ENCODE data around the gene PTTG1IP.
A peak's percentile ranks its signal among the peaks of the same experiment; 100 is the strongest.

The PTTG1IP gene

GRCh38 chr21:44896561-44897286 lies 23.2 kb upstream of the PTTG1IP start:
- no peak for DNase-seq (ENCODE audit: low read depth, low spot score)

DNA sequence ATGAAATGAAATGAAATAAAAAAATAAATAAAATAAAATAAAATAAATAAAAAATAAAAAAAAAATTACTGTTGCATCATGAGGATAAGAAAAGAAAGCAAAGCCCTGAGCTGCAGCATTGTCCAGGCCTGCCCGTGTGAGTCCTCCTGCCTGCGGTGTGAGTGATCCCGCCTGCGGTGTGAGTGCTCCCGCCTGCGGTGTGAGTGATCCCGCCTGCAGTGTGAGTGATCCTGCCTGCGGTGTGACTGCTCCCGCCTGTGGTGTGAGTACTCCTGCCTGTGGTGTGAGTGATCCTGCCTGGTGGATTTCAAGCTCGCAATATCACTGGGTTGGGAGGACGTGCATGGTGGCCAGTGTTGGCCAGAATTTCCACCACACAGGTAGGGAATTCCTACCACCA lies 22.4 kb upstream of the PTTG1IP start:
- DNase-seq (ENCODE audit: low read depth, low spot score) = no peak

DNA sequence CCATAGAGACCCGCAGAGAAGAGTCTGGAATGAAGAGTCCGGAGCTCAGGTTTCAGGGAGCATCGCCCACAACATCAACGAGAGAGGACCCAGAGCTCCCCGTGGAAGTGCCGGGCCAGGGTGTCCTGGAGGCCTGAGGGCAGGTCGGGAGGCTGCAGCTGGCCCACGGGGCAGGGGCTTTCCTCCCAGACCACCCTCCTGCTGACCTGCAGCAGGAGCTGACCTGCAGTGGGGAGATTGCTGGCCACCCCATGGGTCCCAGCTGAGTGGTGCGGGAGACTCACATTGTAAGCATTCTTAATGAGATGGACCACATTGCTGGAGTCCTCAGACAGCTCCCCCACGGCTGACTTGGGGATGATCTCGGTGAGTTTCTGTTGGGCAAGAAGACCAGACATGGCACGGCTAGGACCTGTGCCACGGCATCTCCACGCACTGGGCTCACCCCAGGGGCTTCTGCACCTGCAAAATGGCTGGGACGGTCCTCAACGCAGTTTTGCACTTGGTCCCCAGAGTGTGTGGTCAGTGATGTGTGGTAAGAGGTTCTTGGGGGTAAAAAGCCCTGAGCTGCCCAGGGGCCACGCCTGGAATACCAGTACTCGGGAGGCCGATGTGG lies 21.3 kb upstream of the PTTG1IP start:
- DNase-seq (ENCODE audit: low read depth, low spot score) = no peak

DNA sequence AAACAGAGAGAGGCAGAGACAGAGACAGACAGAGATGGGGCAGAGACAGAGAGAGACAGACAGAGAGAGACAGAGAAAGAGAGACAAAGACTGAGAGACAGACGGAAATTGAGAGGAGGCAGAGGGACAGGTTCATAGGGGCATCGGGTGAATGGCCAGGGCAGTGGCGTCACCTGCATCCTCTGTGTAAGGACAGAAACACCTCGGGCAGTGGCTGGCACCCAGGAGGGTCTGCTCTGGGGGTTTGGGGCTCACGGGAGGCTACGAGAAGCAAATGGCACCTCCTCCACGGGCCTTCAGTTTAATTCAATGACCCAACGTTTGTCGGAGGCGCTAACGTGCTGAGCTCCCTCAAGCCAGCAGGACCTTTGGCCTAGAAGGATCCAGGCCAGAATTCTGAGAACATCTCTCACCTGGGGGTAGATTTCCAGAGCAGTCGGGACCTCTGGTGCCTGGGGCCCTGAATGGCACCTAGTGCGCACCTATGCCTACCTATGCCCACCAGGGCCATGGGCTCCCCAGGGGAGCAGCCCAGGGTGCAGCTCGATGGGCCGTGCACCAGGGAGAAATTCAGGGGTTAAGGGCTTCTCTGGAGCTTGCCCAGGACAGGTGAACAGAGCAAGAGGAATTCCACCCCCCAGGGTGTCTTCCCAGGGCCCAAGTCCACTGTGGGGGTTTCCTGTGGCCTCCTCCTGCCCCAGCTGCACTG lies 20.6 kb upstream of the PTTG1IP start:
- DNase-seq (ENCODE audit: low read depth, low spot score) = no peak

DNA sequence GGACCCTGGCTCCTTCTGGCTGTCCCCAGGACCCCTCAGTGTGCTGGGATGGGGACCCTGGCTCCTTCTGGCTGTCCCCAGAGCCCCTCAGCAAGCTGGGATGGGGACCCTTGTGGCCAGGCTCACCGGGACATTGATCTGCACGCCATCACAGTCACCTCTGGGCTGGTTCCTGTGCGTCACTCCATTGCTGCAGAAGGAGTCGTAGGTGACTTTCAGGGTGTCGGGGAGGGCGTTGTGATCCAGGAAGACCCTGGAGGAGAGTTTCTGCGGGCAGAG lies 19.7 kb upstream of the PTTG1IP start:
- DNase-seq (ENCODE audit: low read depth, low spot score) = no peak

DNA sequence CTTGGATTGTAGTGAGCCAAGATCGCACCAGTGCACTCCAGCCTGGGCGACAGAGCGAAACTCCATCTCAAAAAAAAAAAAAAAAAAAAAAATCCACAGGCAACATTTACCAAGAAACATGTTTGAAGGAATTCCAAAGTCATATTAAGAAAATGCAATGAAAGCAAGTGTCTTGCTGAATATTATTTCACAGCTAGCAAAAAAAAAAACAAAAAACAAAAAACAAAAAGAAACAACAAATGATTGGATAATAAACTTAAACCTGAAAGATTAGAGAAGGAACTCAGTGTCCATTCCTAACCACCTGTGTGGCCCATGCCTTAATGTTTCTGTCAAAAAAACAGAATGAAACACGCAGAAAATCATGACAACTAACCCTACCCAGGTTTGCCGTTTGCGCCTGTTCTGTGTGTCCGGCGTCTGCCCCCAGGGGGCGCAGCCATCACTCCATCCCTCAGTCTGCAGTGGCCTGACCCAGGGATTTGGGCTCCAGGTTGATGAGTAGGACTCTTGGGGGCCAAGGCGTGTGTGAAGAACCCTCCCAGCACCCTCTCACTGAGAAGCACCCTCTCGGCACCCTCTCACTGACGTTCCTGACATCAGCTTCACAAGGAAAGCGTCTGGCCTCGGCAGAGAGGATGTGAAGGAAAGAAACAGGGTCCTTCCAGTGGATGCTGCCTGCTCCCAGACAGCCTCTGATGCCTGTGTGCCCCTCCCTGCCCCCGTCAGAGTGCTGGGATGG lies 19.2 kb upstream of the PTTG1IP start:
- peak; percentile 71 for DNase-seq (ENCODE audit: low read depth, low spot score)

- DNase-seq (ENCODE audit: low read depth, low spot score) = no peak
Measured at GRCh38 chr21:44892095-44892494, 18.6 kb upstream of the PTTG1IP start.

- DNase-seq (ENCODE audit: low read depth, low spot score) = no peak
Measured at GRCh38 chr21:44891631-44892031, 18.1 kb upstream of the PTTG1IP start.

GRCh38 chr21:44890961-44891541 lies 17.6 kb upstream of the PTTG1IP start:
- no peak for DNase-seq (ENCODE audit: low read depth, low spot score)

DNA sequence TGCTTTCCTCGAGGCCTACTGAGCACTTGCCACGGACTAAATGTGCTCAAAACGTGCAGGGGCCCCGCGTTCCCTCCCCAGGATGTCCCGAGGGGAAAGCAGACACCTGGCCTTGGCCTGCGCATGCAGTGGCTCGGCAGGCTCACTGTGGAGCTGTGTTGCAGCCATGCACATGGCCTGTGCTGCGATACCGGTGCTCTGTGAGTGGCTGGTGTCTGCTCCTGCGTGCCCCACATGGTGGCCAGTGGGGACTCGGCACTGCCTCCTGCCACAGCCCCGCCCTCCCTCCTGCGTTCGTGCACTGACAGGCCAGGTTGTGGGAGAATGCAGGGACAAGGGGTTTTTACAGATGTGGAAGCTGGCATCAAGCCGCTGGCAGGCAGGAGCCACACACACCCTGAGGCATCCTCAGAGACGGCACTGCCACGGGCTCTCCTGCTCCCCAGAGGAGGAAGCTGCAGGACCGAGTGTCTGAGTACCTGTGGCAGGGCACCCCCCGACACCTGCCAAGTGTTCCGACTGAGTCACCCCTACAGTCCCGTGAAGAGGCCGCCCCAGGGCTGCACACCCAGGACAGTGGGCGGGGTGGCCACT lies 16.9 kb upstream of the PTTG1IP start:
- DNase-seq (ENCODE audit: low read depth, low spot score) = no peak

DNA sequence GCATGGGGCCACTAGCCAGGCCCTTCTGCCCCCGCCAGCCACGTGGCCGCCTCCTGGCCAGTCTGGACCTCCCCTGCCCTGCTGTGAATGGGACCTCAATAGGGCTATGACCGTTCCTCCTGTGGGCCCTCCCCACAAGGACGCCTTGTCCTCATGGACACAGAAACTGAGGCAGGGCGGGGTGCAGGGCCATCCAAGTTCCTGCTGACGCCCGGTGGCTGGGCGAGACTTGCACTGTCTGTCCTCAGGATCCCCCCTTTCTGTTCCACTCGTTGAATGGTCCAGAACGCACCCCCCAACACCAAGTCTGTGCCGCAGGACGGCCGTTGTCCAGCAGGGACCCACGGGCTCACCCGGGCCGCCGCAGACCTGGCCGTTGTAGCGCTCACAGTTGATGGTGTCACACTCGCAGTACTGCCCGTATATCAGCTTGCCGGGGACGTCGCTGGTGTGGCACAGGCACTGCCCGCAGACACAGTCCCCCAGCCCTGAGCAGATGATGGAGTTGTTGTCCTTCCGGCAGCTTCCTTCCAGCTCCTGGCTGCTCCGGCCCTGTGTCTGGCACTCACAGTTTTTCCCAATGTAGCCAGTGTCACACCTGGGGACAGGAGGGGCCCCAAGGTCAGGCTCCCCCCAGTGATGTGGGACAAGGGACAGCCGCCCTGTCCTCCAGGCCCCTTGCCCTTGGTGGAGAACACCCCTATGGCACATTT lies 16.3 kb upstream of the PTTG1IP start:
- DNase-seq (ENCODE audit: low read depth, low spot score) = no peak

DNA sequence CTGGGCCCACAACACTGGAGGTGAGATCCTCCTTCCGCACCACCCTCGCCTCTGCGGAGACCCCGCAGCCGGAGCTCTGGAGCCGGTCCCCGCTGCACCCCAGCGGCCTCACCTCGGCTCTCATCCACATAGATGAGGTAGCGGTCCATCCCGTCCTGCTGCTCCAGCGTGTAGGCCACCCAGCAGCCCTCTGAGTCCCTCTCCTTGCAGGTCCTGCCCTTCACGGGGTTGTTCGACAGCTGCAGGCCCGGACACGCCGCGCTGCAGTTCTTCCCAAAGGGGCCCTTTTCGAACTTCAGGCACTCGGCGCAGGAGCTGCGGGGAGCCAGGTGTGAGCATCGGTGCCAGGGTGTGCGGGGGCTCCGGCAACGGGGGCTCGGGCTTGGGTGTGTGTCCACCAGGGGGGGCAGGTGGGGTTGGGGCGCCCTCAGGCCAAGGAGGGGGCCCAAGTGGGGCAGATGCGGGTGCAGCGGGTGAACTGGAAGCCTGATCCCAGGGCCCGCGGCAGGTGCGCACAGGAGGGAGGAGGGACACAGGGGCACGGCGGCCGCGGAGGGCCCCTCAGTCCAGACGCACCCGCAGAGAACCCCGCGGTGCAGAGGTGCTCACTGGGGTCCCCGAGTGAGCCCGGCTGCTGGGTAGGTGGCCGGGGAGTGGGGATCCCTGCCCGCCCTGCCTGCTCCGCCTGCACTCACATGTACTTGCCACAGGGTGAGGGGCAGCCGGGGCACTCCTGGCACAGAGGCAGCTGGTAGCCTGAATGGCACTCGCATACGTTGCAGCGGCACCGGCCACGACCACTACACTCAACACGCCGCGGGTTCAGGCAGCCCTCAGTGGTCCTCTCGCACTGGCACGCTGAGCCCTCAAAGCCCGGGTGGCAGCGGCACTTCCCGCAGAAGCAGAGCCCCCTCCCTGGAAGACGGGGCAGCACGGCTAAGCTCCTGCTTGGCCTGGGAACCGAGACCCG lies 15.4 kb upstream of the PTTG1IP start:
- no peak for DNase-seq (ENCODE audit: low read depth, low spot score)

DNA sequence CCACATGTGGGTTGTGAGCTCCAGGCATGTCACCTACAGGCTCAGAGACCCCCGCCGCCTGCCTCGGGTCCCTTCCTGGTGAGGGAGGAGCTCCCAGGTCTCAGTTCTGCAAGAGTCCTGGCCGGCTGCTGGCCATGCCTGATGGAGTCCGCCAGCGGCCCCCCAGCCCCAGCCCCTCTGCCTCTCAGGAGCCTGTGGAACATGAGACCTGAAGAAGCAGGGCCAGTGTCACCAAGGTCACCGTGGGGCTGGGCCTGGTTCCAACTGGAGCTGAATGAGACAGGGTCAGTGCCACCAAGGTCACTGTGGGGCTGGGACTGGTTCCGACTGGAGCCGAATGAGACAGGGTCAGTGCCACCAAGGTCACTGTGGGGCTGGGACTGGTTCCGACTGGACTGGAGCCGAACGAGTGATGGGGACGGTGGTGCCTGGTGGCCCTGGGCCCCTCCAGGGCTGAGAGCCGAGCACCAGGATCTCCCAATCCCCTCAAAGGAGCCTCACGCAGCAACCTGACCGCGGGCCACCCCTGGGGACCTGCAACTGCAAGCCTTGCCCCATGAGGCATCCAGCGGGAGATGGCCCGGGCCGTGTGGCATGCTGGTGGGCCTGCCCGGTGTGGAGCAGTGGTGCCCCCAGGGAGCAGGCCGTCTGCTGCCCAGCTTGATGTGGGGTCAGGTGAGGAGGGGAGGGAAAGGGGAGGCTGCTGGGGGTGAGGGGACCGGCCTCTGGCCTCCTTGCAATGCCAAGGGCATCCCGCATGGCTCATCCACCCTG lies 14.5 kb upstream of the PTTG1IP start:
- no peak for DNase-seq (ENCODE audit: low read depth, low spot score)

- DNase-seq (ENCODE audit: low read depth, low spot score) = no peak
Measured at GRCh38 chr21:44887126-44887806, 13.8 kb upstream of the PTTG1IP start.

GRCh38 chr21:44886113-44887075 lies 12.9 kb upstream of the PTTG1IP start:
- DNase-seq (ENCODE audit: low read depth, low spot score) = no peak

- DNase-seq (ENCODE audit: low read depth, low spot score) = no peak
Measured at GRCh38 chr21:44885615-44886014, 12.1 kb upstream of the PTTG1IP start.

DNA sequence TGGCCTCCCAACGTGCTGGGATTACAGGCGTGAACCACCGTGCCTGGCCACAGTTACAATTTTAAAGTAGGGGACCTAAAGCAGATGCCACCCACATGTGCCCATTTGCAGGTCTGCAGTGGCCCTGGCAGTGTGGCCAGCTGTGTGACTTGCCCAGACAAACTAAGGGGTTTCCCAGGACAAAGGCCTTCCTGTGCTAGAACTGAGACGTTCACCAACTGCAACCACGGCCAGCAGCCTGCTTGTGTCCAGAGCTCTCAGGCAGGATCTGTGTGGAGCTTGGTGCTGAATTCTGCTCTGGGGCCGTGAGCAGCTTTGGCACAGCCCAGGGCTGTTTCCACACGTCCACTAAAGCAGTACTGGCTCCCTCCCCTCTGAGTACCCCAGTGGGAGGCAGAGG lies 10.6 kb upstream of the PTTG1IP start:
- DNase-seq (ENCODE audit: low read depth, low spot score) = no peak
